Measurements from ENCODE around the gene ASPSCR1. TPM values are rescaled to one million over a fixed set of nuclear protein-coding genes. Genes with fewer than 3 reads are reported as not detected.
A peak's percentile ranks its signal among the peaks of the same experiment; 100 is the strongest.

ASPSCR1 gene
- total and polyA plus RNA-seq, 10 donors: 20.2 to 58.8 (median 33.5) TPM

- Histone ChIP-seq H3K4me3 (no peak overlapping the region), H3K36me3 (no peaks in the 10 kb centered on the region), H3K4me1 (peaks cover 9 to 34% (median 24%) of the 10 kb centered on the region in 6 donors), H3K27me3 (replicated peaks in 1 of 7) (peaks cover 4 to 93% (median 55%) of the 10 kb centered on the region in 7 donors), H3K9me3 (no peaks in the 10 kb centered on the region), H3K27ac (no peak overlapping the region)
- 84 to 90% (median 88%) methylated on average over 15 to 19 of the region's 19 CpGs for WGBS, 5 donors
- intact Hi-C loops (cut with DNase I; ENCODE audit: low total_unique reads): loop anchor here (5.0 kb wide), 1 partner anchor 64 kb away; the partner anchor contains the start of genes CENPX and LRRC45
- TF ChIP-seq POLR2AphosphoS5 (IDR thresholded peaks at IDR 0.05): no peak
- TF ChIP-seq POLR2A (IDR thresholded peaks at IDR 0.05): no peak
- no peak for TF ChIP-seq CTCF (IDR thresholded peaks at IDR 0.05 in 8 of 11, conservative IDR thresholded peaks at IDR 0.05 in 3 of 11)
- no peak for DNase-seq
These were observed 19.6 kb upstream of the ASPSCR1 start for GRCh38 chr17:81957691-81958432.

- Histone ChIP-seq H3K4me1 (peaks cover 9 to 34% (median 24%) of the 10 kb centered on the region in 6 donors), H3K27ac (no peak overlapping the region), H3K4me3 (peak overlapping the region in 4 of 8 donors; percentile 48 to 75 (median 54)), H3K9me3 (no peaks in the 10 kb centered on the region), H3K36me3 (no peaks in the 10 kb centered on the region), H3K27me3 (replicated peaks in 1 of 7) (peaks cover 4 to 94% (median 59%) of the 10 kb centered on the region in 7 donors)
- intact Hi-C loops (cut with DNase I; ENCODE audit: low total_unique reads): loop anchor here (5.0 kb wide), 1 partner anchor 64 kb away; the partner anchor contains the start of genes CENPX and LRRC45
- no peak for DNase-seq
- 62 to 77% (median 67%) methylated on average over 11 to 15 of the region's 15 CpGs for WGBS, 5 donors
- TF ChIP-seq POLR2A (IDR thresholded peaks at IDR 0.05) (no peak), CTCF (IDR thresholded peaks at IDR 0.05 in 8 of 11, conservative IDR thresholded peaks at IDR 0.05 in 3 of 11) (no peak), POLR2AphosphoS5 (IDR thresholded peaks at IDR 0.05) (no peak)
These were observed 18.6 kb upstream of the ASPSCR1 start for GRCh38 chr17:81958633-81959342.

GRCh38 chr17:81959362-81960129 is 17.9 kb upstream of the ASPSCR1 start:
- Histone ChIP-seq H3K4me1 (peaks cover 9 to 34% (median 24%) of the 10 kb centered on the region in 6 donors), H3K36me3 (no peaks in the 10 kb centered on the region), H3K27me3 (replicated peaks in 1 of 7) (peaks cover 4 to 93% (median 59%) of the 10 kb centered on the region in 7 donors), H3K27ac (no peak overlapping the region), H3K9me3 (no peaks in the 10 kb centered on the region), H3K4me3 (peak overlapping the region; percentile 20 to 75 (median 48))
- peak; percentile 95 for DNase-seq
- intact Hi-C loops (cut with DNase I; ENCODE audit: low total_unique reads): loop anchor here (5.0 kb wide), 1 partner anchor 63 kb away; the partner anchor contains the start of genes CENPX and LRRC45
- 1 to 2% (median 1%) methylated on average over 35 to 112 of the region's 112 CpGs for WGBS, 5 donors
- peak in 6 of 11 experiments; percentile 74 to 97 (median 86) for TF ChIP-seq CTCF (IDR thresholded peaks at IDR 0.05 in 8 of 11, conservative IDR thresholded peaks at IDR 0.05 in 3 of 11)
- TF ChIP-seq POLR2AphosphoS5 (IDR thresholded peaks at IDR 0.05): peak; percentile 29 to 58 (median 47)
- TF ChIP-seq POLR2A (IDR thresholded peaks at IDR 0.05): no peak

Measured in spleen (tissue), 11 donors.